Osteocyte (in vitro differentiated cells): ENCODE data around the gene B4GALT1. TPM values are rescaled to one million over a fixed set of nuclear protein-coding genes. Genes with fewer than 3 reads are reported as not detected.

ENCODE experiments used
- DNase-seq: peaks from one replicate; pipeline ENCODE4 v3.0.0; 2021; ENCODE audit warnings: mixed read lengths; ENCODE audit not compliant: unreplicated experiment; ENCODE audit errors: extremely low spot score
- H3K27ac Mint-ChIP-seq: one replicate; pipeline ENCODE4 v1.8.0; 2021; ENCODE audit warnings: mild to moderate bottlenecking, mixed read lengths; ENCODE audit not compliant: unreplicated experiment
- H3K27me3 Mint-ChIP-seq: one replicate; pipeline ENCODE4 v1.8.0; 2021; ENCODE audit warnings: mixed read lengths; ENCODE audit not compliant: unreplicated experiment
- H3K36me3 Mint-ChIP-seq: one replicate; pipeline ENCODE4 v1.8.0; 2021; ENCODE audit warnings: mixed read lengths; ENCODE audit not compliant: unreplicated experiment
- H3K4me1 Mint-ChIP-seq: one replicate; pipeline ENCODE4 v1.8.0; 2021; ENCODE audit warnings: mixed read lengths; ENCODE audit not compliant: unreplicated experiment
- H3K4me3 Mint-ChIP-seq: one replicate; pipeline ENCODE4 v1.8.0; 2021; ENCODE audit warnings: mild to moderate bottlenecking, moderate library complexity, mixed read lengths; ENCODE audit not compliant: unreplicated experiment
- H3K9me3 Mint-ChIP-seq: one replicate; pipeline ENCODE4 v1.8.0; 2021; ENCODE audit warnings: mixed read lengths; ENCODE audit not compliant: unreplicated experiment
- CTCF ChIP-seq: fragments of 200-600 bp; sonication (generic); IDR thresholded peaks from 2 replicates; pipeline ENCODE4 v1.5.0; 2021; ENCODE audit warnings: antibody characterized with exemption, mild to moderate bottlenecking, moderate library complexity
- total RNA-seq: library from RNA; stranded (reverse); gene quantifications from 2 replicates; pipeline ENCODE4 v1.2.1, GENCODE V29; 2021

Gene B4GALT1
- total RNA-seq, 1 donor from 2014 or later: 40.9 TPM

GRCh38 chr9:33202552-33203201 is 35.5 kb upstream of the B4GALT1 start:
- no peak for DNase-seq
- TF ChIP-seq CTCF: no peak
- no peak overlapping the region for H3K4me3 Mint-ChIP-seq
- no peaks in the 10 kb centered on the region for H3K9me3 Mint-ChIP-seq
- H3K36me3 Mint-ChIP-seq: no peaks in the 10 kb centered on the region
- H3K4me1 Mint-ChIP-seq: peaks cover 3% of the 10 kb centered on the region
- H3K27me3 Mint-ChIP-seq: peaks cover 37% of the 10 kb centered on the region
- H3K27ac Mint-ChIP-seq: no peak overlapping the region

- DNase-seq: no peak
- Mint-ChIP-seq H3K27ac (no peak overlapping the region), H3K27me3 (peaks cover 35% of the 10 kb centered on the region), H3K36me3 (no peaks in the 10 kb centered on the region), H3K4me3 (no peak overlapping the region), H3K4me1 (peaks cover 3% of the 10 kb centered on the region), H3K9me3 (no peaks in the 10 kb centered on the region)
- no peak for TF ChIP-seq CTCF
These were observed 34.9 kb upstream of the B4GALT1 start for GRCh38 chr9:33202018-33202417.

- Mint-ChIP-seq H3K4me3 (no peak overlapping the region), H3K9me3 (no peaks in the 10 kb centered on the region), H3K4me1 (peaks cover 9% of the 10 kb centered on the region), H3K36me3 (no peaks in the 10 kb centered on the region), H3K27me3 (peaks cover 12% of the 10 kb centered on the region), H3K27ac (no peak overlapping the region)
- TF ChIP-seq CTCF: no peak
- no peak for DNase-seq
These were observed 31.0 kb upstream of the B4GALT1 start for GRCh38 chr9:33198165-33198564.

GRCh38 chr9:33197279-33198152 is 30.4 kb upstream of the B4GALT1 start:
- DNase-seq: no peak
- H3K27ac Mint-ChIP-seq: no peak overlapping the region
- H3K9me3 Mint-ChIP-seq: no peaks in the 10 kb centered on the region
- H3K4me3 Mint-ChIP-seq: no peak overlapping the region
- TF ChIP-seq CTCF: no peak
- H3K4me1 Mint-ChIP-seq: peaks cover 6% of the 10 kb centered on the region
- H3K36me3 Mint-ChIP-seq: no peaks in the 10 kb centered on the region
- H3K27me3 Mint-ChIP-seq: peaks cover 8% of the 10 kb centered on the region

- Mint-ChIP-seq H3K4me1 (peaks cover 6% of the 10 kb centered on the region), H3K27me3 (peaks cover 3% of the 10 kb centered on the region), H3K4me3 (no peak overlapping the region), H3K36me3 (no peaks in the 10 kb centered on the region), H3K9me3 (no peaks in the 10 kb centered on the region), H3K27ac (no peak overlapping the region)
- TF ChIP-seq CTCF: no peak
- no peak for DNase-seq
These were observed 29.6 kb upstream of the B4GALT1 start for GRCh38 chr9:33196736-33197135.
